HepG2 (cell line): ENCODE results near the gene GALNT12. TPM values are rescaled to one million over a fixed set of nuclear protein-coding genes. Genes with fewer than 3 reads are reported as not detected.

Experiments used
- BCL6 ChIP-seq: IDR thresholded peaks from 2 replicates; pipeline ENCODE4 v1.6.1; 2016; ENCODE audit warnings: missing genetic modification reagents, missing compliant biosample characterization
- IRX3 ChIP-seq: sonication (generic); formaldehyde crosslinking; IDR thresholded peaks from 2 replicates; pipeline ENCODE4 v1.8.1; 2023; ENCODE audit warnings: mild to moderate bottlenecking, low read depth, missing genetic modification reagents, borderline replicate concordance
- JDP2 ChIP-seq: sonication (generic); formaldehyde crosslinking; IDR thresholded peaks from 2 replicates; pipeline ENCODE4 v1.8.1; 2022; ENCODE audit warnings: missing genetic modification reagents, borderline replicate concordance
- MAZ ChIP-seq, 2 experiments: sonication (generic) in 1 of 2; formaldehyde crosslinking in 1 of 2; IDR thresholded peaks; 2 replicates each; pipeline versions ENCODE4 v1.5.0 to v1.6.1; 2012 to 2020; ENCODE audit warnings: low read depth in 2 of 2, mild to moderate bottlenecking in 2 of 2, borderline replicate concordance in 1 of 2, improper control_type of control experiment in 1 of 2, low read length in 1 of 2, missing genetic modification reagents in 1 of 2, moderate library complexity in 1 of 2
- MTF2 ChIP-seq: sonication (generic); formaldehyde crosslinking; IDR thresholded peaks from 2 replicates; pipeline ENCODE4 v1.5.0; 2020; ENCODE audit warnings: missing genetic modification reagents, borderline replicate concordance
- POLR2G ChIP-seq: fragments of 200-400 bp; formaldehyde crosslinking; IDR thresholded peaks from 2 replicates; pipeline ENCODE4 v1.6.1; 2018; ENCODE audit warnings: mild to moderate bottlenecking, low read depth, low read length, moderate library complexity
- RAD51 ChIP-seq: fragments of 450-650 bp; IDR thresholded peaks from 2 replicates; pipeline ENCODE4 v1.6.1; 2016; ENCODE audit warnings: borderline replicate concordance
- RBM22 ChIP-seq: fragments of 200-400 bp; formaldehyde crosslinking; optimal IDR thresholded peaks from 2 replicates; pipeline ENCODE3; 2017; ENCODE audit warnings: mild to moderate bottlenecking, low read length, moderate library complexity
- SOX13 ChIP-seq, 3 experiments: fragments of 450-650 bp in 1 of 3; sonication (generic) in 1 of 3; formaldehyde crosslinking in 1 of 3; IDR thresholded peaks in 2 of 3; conservative IDR thresholded peaks in 1 of 3; 2 replicates each; pipeline versions ENCODE4 v1.5.0 to v1.6.1; 2016 to 2020; ENCODE audit warnings: antibody characterized with exemption in 1 of 3, mild to moderate bottlenecking in 1 of 3, missing compliant biosample characterization in 1 of 3, missing genetic modification reagents in 1 of 3, moderate library complexity in 1 of 3
- SOX6 ChIP-seq, 2 experiments: fragments of 450-650 bp in 1 of 2; sonication (generic) in 1 of 2; formaldehyde crosslinking in 1 of 2; IDR thresholded peaks; 2 replicates each; pipeline versions ENCODE4 v1.4.0 to v1.6.1; 2017 to 2020; ENCODE audit warnings: antibody characterized with exemption in 1 of 2, mild to moderate bottlenecking in 1 of 2, missing genetic modification reagents in 1 of 2
- ZFY ChIP-seq: sonication (generic); formaldehyde crosslinking; IDR thresholded peaks from 2 replicates; pipeline ENCODE4 v1.4.0; 2020; ENCODE audit warnings: missing genetic modification reagents
- ZNF232 ChIP-seq: sonication (generic); formaldehyde crosslinking; IDR thresholded peaks from 2 replicates; pipeline ENCODE4 v1.4.0; 2020; ENCODE audit warnings: missing genetic modification reagents, borderline replicate concordance
- ZNF30 ChIP-seq: sonication (generic); formaldehyde crosslinking; IDR thresholded peaks from 2 replicates; pipeline ENCODE4 v1.5.0; 2020; ENCODE audit warnings: mild to moderate bottlenecking, missing genetic modification reagents
- ZNF530 ChIP-seq: sonication (generic); formaldehyde crosslinking; IDR thresholded peaks from 2 replicates; pipeline ENCODE4 v1.5.0; 2020; ENCODE audit warnings: low read depth, mild to moderate bottlenecking, missing genetic modification reagents
- ZNF670 ChIP-seq: sonication (generic); formaldehyde crosslinking; IDR thresholded peaks from 2 replicates; pipeline ENCODE4 v1.8.0; 2022; ENCODE audit warnings: mild to moderate bottlenecking, missing genetic modification reagents, borderline replicate concordance
- ZNF709 ChIP-seq: sonication (generic); formaldehyde crosslinking; IDR thresholded peaks from 2 replicates; pipeline ENCODE4 v1.5.0; 2020; ENCODE audit warnings: mild to moderate bottlenecking, missing genetic modification reagents
- polyA plus RNA-seq, 8 experiments: library from polyadenylated mRNA; depleted of rRNA in 3 of 8; stranded (reverse) in 7 of 8; unstranded in 1 of 8; fragments of >200 nt; fragmentation: Illumina TruSeq in 4 of 8; extraction: Trizol in 4 of 8; gene quantifications; 2 replicates each; pipeline versions ENCODE4 v1.2.1 to v1.2.3, GENCODE V29; 2011 to 2016; ENCODE audit warnings: low read depth in 4 of 8, missing spikeins in 1 of 8, mixed read lengths in 1 of 8; ENCODE audit not compliant: insufficient read depth in 1 of 8
- total RNA-seq, 5 experiments: library from RNA; depleted of rRNA; stranded (reverse); fragments of >200 nt; fragmentation: Illumina TruSeq; extraction: Trizol; gene quantifications; 2 replicates each; pipeline ENCODE4 v1.2.3, GENCODE V29; 2016; ENCODE audit warnings: low read depth in 1 of 5
- TF ChIP-seq, protein P1 (sequence below): sonication (generic); formaldehyde crosslinking; IDR thresholded peaks from 2 replicates; pipeline ENCODE4 v1.5.1; 2020; ENCODE audit warnings: missing genetic modification reagents, mild to moderate bottlenecking, borderline replicate concordance
- TF ChIP-seq, protein P2 (sequence below): sonication (generic); formaldehyde crosslinking; IDR thresholded peaks from one replicate; pipeline ENCODE4 v1.5.1; 2020; ENCODE audit warnings: mild to moderate bottlenecking, missing genetic modification reagents; ENCODE audit errors: not compliant biosample characterization

The GALNT12 gene
- total and polyA plus RNA-seq, 2 of the 13 experiments (the other 11 are each of a cell fraction or from before 2014, with no cell fraction given): 0.07 TPM; not detected in 1

DNA sequence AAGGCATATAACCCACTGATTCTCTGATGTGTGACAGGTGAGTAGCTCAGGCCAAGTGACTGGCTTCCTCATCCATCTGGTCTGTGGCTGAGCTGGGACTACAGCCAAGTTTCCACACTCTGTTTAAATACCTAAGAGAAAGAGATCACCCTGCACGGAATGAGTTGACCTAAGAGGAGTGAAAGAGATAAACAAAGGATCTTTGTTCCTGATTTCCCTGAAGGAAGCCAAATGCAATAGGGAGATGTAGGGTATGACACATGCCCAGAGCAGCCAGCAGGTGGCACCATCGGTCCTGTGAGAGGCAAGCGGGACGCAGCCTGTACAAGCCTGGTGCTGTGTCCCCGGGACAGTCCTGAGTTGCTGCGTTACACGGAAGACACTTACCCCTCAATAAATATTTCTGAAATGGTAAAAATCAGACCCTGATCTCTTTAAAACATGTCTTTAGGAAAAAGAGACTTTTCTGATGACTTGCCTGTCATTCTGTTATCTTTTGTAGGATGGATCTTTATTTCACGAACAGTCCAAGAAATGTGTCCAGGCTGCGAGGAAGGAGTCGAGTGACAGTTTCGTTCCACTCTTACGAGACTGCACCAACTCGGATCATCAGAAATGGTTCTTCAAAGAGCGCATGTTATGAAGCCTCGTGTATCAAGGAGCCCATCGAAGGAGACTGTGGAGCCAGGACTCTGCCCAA lies 41.1 kb downstream of the GALNT12 start (continued):
- no peak for TF ChIP-seq IRX3
- no peak for TF ChIP-seq ZNF232 (CRISPR knock-in tag)
- no peak for TF ChIP-seq POLR2G
- TF ChIP-seq ZNF530: no peak
- 0 out of 2 replicates have a peak, but pooled peaks have one; percentile 19 for TF ChIP-seq BCL6 (CRISPR knock-in tag)
- no peak for TF ChIP-seq ZNF670
- no peak for TF ChIP-seq SOX6 (IDR thresholded peaks at IDR 0.05)
- TF ChIP-seq SOX6 (CRISPR knock-in tag; IDR thresholded peaks at IDR 0.05): peak; percentile 95
- TF ChIP-seq, protein P1, sequence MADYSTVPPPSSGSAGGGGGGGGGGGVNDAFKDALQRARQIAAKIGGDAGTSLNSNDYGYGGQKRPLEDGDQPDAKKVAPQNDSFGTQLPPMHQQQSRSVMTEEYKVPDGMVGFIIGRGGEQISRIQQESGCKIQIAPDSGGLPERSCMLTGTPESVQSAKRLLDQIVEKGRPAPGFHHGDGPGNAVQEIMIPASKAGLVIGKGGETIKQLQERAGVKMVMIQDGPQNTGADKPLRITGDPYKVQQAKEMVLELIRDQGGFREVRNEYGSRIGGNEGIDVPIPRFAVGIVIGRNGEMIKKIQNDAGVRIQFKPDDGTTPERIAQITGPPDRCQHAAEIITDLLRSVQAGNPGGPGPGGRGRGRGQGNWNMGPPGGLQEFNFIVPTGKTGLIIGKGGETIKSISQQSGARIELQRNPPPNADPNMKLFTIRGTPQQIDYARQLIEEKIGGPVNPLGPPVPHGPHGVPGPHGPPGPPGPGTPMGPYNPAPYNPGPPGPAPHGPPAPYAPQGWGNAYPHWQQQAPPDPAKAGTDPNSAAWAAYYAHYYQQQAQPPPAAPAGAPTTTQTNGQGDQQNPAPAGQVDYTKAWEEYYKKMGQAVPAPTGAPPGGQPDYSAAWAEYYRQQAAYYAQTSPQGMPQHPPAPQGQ: no peak
- TF ChIP-seq ZFY (CRISPR knock-in tag): no peak
- TF ChIP-seq RAD51: no peak
- no peak for TF ChIP-seq ZNF30
- TF ChIP-seq JDP2 (CRISPR knock-in tag): no peak
- peak; percentile 45; the same call in 1 of the 2 replicates for TF ChIP-seq SOX13 (IDR thresholded peaks at IDR 0.05)
- TF ChIP-seq SOX13 (CRISPR knock-in tag; conservative IDR thresholded peaks at IDR 0.05 in 1 of 2, IDR thresholded peaks at IDR 0.05 in 1 of 2): peak in 1 of 2 experiments; percentile 94; a peak in 2 of 4 replicates
- TF ChIP-seq RBM22: no peak
- no peak for TF ChIP-seq MAZ (IDR thresholded peaks at IDR 0.05; ENCODE audit: borderline replicate concordance, low read depth, low read length)
- no peak for TF ChIP-seq MAZ (CRISPR knock-in tag; IDR thresholded peaks at IDR 0.05; ENCODE audit: low read depth)
- TF ChIP-seq ZNF709: no peak
- TF ChIP-seq, protein P2, sequence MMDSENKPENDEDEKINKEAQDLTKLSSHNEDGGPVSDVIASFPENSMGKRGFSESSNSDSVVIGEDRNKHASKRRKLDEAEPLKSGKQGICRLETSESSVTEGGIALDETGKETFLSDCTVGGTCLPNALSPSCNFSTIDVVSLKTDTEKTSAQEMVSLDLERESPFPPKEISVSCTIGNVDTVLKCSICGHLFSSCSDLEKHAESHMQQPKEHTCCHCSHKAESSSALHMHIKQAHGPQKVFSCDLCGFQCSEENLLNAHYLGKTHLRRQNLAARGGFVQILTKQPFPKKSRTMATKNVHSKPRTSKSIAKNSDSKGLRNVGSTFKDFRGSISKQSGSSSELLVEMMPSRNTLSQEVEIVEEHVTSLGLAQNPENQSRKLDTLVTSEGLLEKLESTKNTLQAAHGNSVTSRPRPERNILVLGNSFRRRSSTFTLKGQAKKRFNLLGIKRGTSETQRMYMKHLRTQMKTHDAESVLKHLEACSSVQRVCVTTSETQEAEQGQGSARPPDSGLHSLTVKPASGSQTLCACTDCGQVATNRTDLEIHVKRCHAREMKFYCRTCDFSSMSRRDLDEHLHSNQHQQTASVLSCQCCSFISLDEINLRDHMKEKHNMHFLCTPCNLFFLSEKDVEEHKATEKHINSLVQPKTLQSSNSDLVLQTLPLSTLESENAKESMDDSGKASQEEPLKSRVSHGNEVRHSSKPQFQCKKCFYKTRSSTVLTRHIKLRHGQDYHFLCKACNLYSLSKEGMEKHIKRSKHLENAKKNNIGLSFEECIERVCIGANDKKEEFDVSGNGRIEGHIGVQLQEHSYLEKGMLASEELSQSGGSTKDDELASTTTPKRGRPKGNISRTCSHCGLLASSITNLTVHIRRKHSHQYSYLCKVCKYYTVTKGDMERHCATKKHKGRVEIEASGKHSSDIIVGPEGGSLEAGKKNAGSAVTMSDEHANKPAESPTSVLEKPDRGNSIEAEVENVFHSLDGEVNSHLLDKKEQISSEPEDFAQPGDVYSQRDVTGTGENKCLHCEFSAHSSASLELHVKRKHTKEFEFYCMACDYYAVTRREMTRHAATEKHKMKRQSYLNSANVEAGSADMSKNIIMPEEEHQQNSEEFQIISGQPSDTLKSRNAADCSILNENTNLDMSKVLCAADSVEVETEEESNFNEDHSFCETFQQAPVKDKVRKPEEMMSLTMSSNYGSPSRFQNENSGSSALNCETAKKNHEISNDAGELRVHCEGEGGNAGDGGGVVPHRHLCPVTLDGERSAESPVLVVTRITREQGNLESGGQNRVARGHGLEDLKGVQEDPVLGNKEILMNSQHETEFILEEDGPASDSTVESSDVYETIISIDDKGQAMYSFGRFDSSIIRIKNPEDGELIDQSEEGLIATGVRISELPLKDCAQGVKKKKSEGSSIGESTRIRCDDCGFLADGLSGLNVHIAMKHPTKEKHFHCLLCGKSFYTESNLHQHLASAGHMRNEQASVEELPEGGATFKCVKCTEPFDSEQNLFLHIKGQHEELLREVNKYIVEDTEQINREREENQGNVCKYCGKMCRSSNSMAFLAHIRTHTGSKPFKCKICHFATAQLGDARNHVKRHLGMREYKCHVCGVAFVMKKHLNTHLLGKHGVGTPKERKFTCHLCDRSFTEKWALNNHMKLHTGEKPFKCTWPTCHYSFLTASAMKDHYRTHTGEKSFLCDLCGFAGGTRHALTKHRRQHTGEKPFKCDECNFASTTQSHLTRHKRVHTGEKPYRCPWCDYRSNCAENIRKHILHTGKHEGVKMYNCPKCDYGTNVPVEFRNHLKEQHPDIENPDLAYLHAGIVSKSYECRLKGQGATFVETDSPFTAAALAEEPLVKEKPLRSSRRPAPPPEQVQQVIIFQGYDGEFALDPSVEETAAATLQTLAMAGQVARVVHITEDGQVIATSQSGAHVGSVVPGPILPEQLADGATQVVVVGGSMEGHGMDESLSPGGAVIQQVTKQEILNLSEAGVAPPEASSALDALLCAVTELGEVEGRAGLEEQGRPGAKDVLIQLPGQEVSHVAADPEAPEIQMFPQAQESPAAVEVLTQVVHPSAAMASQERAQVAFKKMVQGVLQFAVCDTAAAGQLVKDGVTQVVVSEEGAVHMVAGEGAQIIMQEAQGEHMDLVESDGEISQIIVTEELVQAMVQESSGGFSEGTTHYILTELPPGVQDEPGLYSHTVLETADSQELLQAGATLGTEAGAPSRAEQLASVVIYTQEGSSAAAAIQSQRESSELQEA (CRISPR knock-in tag): no peak
- TF ChIP-seq MTF2 (CRISPR knock-in tag): no peak
